Tibial nerve (tissue), 4 donors: ENCODE data around the gene ZMYND8.

ENCODE experiments used
- EP300 ChIP-seq, 2 donors: sonication (generic); formaldehyde crosslinking; IDR thresholded peaks; one replicate each; pipeline ENCODE4 v1.6.1; 2017; ENCODE audit warnings: antibody characterized with exemption in 2 of 2, mild to moderate bottlenecking in 1 of 2
- POLR2A ChIP-seq, 2 donors: fragments of 450-650 bp; IDR thresholded peaks; one replicate each; pipeline ENCODE4 v1.6.1; 2017; ENCODE audit warnings: antibody characterized with exemption in 2 of 2, mild to moderate bottlenecking in 2 of 2, moderate library complexity in 2 of 2
- TF ChIP-seq, protein P1 (sequence below), 5 experiments: fragments of 200-600 bp in 3 of 5; fragments of 450-650 bp in 2 of 5; sonication (generic) in 3 of 5; IDR thresholded peaks; one replicate each; pipeline ENCODE4 v1.5.1; 2016 to 2019; ENCODE audit warnings: antibody characterized with exemption in 5 of 5, mild to moderate bottlenecking in 3 of 5, moderate library complexity in 2 of 5

DNA sequence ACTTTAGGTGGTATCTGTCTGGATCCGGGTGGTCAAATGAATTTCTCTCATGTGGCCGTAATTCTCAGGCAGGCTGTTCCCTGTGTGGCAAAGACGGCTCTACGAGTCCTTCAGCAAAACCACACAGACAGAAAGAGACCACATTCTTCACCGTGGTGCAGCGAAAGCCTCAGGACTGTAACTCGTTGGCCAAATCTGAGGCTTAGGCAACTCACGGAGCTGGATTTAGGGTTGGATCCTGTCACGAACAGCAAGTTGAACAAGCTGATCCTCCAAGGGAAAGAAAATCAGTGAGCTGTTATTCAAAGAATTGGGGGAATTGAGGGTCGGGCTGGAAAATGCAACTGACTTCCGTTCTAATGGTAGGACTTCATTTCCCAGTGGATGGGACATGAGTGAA is 167.4 kb downstream of the ZMYND8 start:
- TF ChIP-seq, protein P1, sequence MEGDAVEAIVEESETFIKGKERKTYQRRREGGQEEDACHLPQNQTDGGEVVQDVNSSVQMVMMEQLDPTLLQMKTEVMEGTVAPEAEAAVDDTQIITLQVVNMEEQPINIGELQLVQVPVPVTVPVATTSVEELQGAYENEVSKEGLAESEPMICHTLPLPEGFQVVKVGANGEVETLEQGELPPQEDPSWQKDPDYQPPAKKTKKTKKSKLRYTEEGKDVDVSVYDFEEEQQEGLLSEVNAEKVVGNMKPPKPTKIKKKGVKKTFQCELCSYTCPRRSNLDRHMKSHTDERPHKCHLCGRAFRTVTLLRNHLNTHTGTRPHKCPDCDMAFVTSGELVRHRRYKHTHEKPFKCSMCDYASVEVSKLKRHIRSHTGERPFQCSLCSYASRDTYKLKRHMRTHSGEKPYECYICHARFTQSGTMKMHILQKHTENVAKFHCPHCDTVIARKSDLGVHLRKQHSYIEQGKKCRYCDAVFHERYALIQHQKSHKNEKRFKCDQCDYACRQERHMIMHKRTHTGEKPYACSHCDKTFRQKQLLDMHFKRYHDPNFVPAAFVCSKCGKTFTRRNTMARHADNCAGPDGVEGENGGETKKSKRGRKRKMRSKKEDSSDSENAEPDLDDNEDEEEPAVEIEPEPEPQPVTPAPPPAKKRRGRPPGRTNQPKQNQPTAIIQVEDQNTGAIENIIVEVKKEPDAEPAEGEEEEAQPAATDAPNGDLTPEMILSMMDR (IDR thresholded peaks at IDR 0.05) = no peak
- TF ChIP-seq POLR2A (IDR thresholded peaks at IDR 0.05) (no peak), EP300 (IDR thresholded peaks at IDR 0.05) (no peak)
